ENCODE results near the gene KCND2. TPM values are rescaled to one million over a fixed set of nuclear protein-coding genes. Genes with fewer than 3 reads are reported as not detected.

The KCND2 gene
- total RNA-seq, 4 donors from 2014 or later: 0.83 to 1.9 (median 1.2) TPM

GRCh38 chr7:120337308-120337907 lies 64.4 kb downstream of the KCND2 start:
- TF ChIP-seq, protein P1, sequence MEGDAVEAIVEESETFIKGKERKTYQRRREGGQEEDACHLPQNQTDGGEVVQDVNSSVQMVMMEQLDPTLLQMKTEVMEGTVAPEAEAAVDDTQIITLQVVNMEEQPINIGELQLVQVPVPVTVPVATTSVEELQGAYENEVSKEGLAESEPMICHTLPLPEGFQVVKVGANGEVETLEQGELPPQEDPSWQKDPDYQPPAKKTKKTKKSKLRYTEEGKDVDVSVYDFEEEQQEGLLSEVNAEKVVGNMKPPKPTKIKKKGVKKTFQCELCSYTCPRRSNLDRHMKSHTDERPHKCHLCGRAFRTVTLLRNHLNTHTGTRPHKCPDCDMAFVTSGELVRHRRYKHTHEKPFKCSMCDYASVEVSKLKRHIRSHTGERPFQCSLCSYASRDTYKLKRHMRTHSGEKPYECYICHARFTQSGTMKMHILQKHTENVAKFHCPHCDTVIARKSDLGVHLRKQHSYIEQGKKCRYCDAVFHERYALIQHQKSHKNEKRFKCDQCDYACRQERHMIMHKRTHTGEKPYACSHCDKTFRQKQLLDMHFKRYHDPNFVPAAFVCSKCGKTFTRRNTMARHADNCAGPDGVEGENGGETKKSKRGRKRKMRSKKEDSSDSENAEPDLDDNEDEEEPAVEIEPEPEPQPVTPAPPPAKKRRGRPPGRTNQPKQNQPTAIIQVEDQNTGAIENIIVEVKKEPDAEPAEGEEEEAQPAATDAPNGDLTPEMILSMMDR (IDR thresholded peaks at IDR 0.05): peak in 1 of 3 experiments; percentile 31
- TF ChIP-seq POLR2A (IDR thresholded peaks at IDR 0.05; ENCODE audit: low read depth): no peak
- WGBS: 43% methylated on average over 1 of the region's 1 CpG
- Histone ChIP-seq H3K4me1 (no peaks in the 10 kb centered on the region), H3K36me3 (no peaks in the 10 kb centered on the region), H3K4me3 (no peak overlapping the region), H3K27ac (replicated peaks in 1 of 4) (no peak overlapping the region), H3K27me3 (no peaks in the 10 kb centered on the region), H3K9me3 (no peaks in the 10 kb centered on the region)
- intact Hi-C loops (cut with DNase I): no loop called here
- DNase-seq (ENCODE audit: extremely low spot score): no peak

GRCh38 chr7:120344276-120344675 lies 71.3 kb downstream of the KCND2 start:
- no peak for DNase-seq (ENCODE audit: extremely low spot score)
- Histone ChIP-seq H3K9me3 (no peaks in the 10 kb centered on the region), H3K27me3 (no peaks in the 10 kb centered on the region), H3K4me1 (no peaks in the 10 kb centered on the region), H3K27ac (replicated peaks in 1 of 4) (no peak overlapping the region), H3K36me3 (no peaks in the 10 kb centered on the region), H3K4me3 (no peak overlapping the region)
- 73% methylated on average over 5 of the region's 5 CpGs for WGBS
- TF ChIP-seq POLR2AphosphoS5 (IDR thresholded peaks at IDR 0.05) (no peak), EP300 (IDR thresholded peaks at IDR 0.05) (no peak)
- TF ChIP-seq, protein P1 (IDR thresholded peaks at IDR 0.05): no peak
- intact Hi-C loops (cut with DNase I): no loop called here

DNA sequence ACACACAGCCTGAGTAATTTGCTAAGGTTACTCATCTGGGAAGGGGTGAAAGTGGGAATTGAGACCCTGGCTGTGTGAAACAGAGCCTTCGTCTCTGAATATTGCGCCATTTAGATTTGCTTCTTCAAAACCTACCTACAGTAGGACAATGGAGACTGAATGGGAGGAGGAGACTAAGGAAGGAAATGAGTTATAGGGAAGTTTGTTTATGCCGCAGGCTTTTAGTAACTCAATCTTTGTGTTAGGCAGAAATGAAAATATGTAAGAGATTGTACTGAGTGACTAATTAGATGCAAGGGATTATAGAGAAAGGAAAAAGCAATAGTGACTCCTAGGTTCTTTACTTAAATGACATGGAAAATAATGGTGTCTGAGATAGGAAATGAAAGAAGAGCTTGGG lies 80.2 kb downstream of the KCND2 start:
- TF ChIP-seq POLR2AphosphoS5 (IDR thresholded peaks at IDR 0.05) (no peak), EP300 (IDR thresholded peaks at IDR 0.05) (no peak), POLR2A (IDR thresholded peaks at IDR 0.05; ENCODE audit: low read depth) (no peak)
- TF ChIP-seq, protein P1 (IDR thresholded peaks at IDR 0.05): no peak
- H3K27ac ChIP-seq (replicated peaks in 1 of 4): no peak overlapping the region
- H3K36me3 ChIP-seq: no peaks in the 10 kb centered on the region
- no peak overlapping the region for H3K4me3 ChIP-seq
- H3K9me3 ChIP-seq: no peaks in the 10 kb centered on the region
- intact Hi-C loops (cut with DNase I): no loop called here
- WGBS: 80% methylated on average over 3 of the region's 3 CpGs
- H3K4me1 ChIP-seq: no peaks in the 10 kb centered on the region
- H3K27me3 ChIP-seq: no peaks in the 10 kb centered on the region
- no peak for DNase-seq (ENCODE audit: extremely low spot score)

DNA sequence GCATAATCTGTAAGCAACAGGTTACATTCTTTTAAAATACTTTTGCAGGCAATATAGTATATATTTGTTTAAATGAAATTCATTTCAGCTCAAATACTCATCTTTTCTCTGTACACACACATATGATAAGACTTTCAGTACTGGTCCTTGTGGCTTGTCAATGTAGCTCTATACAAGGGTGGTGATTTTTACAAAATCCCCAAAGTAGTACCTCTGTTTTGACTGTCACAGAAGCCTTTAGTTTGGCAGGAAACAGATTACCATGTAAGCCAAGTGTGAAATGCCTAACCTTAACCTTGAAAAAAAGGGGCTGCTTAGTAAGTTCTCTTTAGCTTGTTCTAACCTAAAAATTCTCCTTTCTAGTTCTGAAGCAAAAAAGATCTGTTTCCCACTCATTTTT lies 87.9 kb downstream of the KCND2 start:
- Histone ChIP-seq H3K4me1 (no peaks in the 10 kb centered on the region), H3K27ac (replicated peaks in 1 of 4) (no peak overlapping the region), H3K4me3 (no peak overlapping the region), H3K9me3 (no peaks in the 10 kb centered on the region), H3K27me3 (no peaks in the 10 kb centered on the region), H3K36me3 (no peaks in the 10 kb centered on the region)
- no peak for DNase-seq (ENCODE audit: extremely low spot score)
- TF ChIP-seq POLR2AphosphoS5 (IDR thresholded peaks at IDR 0.05) (no peak), EP300 (IDR thresholded peaks at IDR 0.05) (no peak), POLR2A (IDR thresholded peaks at IDR 0.05; ENCODE audit: low read depth) (no peak)
- TF ChIP-seq, protein P1 (IDR thresholded peaks at IDR 0.05): no peak
- intact Hi-C loops (cut with DNase I): no loop called here

DNA sequence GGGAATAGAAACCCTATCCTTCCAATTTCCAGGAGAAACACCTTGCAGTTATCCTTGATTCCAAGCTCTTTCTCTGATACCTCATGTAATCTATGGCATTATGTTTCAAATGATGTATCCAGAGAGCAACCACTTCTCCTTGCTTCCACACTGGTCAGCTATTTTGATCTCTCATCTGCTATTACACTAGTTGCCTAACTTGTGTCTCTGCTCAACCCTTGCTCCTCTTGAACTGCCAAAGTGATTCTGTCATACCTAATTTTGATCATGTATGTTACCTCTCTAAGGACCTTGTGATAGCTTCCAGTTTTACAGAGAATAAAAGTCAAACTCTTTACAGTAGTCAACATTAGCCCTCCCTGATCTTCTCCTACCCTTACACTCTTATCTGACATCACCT lies 90.4 kb downstream of the KCND2 start:
- DNase-seq (ENCODE audit: extremely low spot score): no peak
- H3K36me3 ChIP-seq: no peaks in the 10 kb centered on the region
- intact Hi-C loops (cut with DNase I): no loop called here
- no peaks in the 10 kb centered on the region for H3K9me3 ChIP-seq
- TF ChIP-seq EP300 (IDR thresholded peaks at IDR 0.05) (no peak), POLR2AphosphoS5 (IDR thresholded peaks at IDR 0.05) (no peak), POLR2A (IDR thresholded peaks at IDR 0.05; ENCODE audit: low read depth) (no peak)
- TF ChIP-seq, protein P1 (IDR thresholded peaks at IDR 0.05): no peak
- H3K4me1 ChIP-seq: no peaks in the 10 kb centered on the region
- no peak overlapping the region for H3K4me3 ChIP-seq
- no peaks in the 10 kb centered on the region for H3K27me3 ChIP-seq
- H3K27ac ChIP-seq (replicated peaks in 1 of 4): no peak overlapping the region

Data from esophagus muscularis mucosa (tissue), 4 donors.